NCI-H1930 (cell line): ENCODE results near the gene SAFB2.

Experiments used
- DNase-seq, 2 experiments: peaks; one replicate each; lab custom pipeline; 2025; lab: John Stamatoyannopoulos, UW

The SAFB2 gene

GRCh38 chr19:5542665-5543064, 79.9 kb downstream of the SAFB2 start:
- DNase-seq, result no peak

DNA sequence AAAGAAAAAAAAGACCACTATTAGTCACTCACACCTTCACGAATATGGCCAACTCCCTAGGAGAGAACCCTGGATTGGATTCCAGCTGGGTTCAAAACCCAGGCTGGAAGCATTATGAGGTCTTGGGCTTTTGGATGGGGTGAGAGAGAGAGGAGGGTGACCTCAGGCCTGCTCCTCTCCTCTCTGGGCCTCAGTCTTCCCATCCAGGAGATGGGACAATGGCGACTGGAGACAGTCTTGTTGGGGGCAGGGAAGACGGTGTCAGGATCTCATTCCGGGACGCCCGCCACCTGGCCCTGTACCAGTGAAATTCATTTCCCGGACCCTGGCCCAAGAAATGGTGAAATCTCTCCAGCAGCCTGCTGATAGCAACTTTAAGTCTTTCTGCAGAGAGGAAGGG, 81.1 kb downstream of the SAFB2 start:
- no peak for DNase-seq

- DNase-seq, result no peak
Observed at GRCh38 chr19:5540208-5540607, 82.4 kb downstream of the SAFB2 start.

DNA sequence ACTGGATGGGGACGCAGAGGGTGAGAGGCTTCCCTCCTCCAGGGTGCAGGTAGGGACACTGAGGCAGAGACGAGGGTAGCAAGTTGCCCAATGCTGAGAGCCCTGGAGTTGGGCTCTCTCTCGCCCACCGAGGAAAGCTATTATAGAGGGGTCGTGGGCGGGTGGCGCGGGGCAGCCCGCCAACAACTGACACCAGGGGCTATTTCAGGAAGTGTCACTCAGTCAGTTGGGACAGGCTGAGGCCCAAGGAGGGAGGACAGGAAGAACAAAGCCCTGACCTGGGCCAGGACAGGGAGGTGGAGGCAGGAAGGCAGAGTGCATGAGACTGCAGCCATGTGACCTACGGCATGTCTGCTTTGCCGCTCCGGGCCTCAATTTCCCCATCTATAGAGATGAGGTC, 84.7 kb downstream of the SAFB2 start:
- no peak for DNase-seq
